WERI-Rb-1 (cell line): Measurements from ENCODE around the gene CATSPER3.

ENCODE experiments used
- DNase-seq: peaks from one replicate; pipeline ENCODE4 v3.0.0-alpha.2; 2020
- H3K27ac ChIP-seq: fragments of 250-450 bp; sonication (Bioruptor Pico); 2 replicates; pipeline ENCODE4 v1.5.1; 2020; ENCODE audit warnings: mild to moderate bottlenecking, moderate library complexity
- H3K27me3 ChIP-seq: fragments of 250-450 bp; sonication (Bioruptor Pico); 2 replicates; pipeline ENCODE4 v1.5.1; 2021; ENCODE audit warnings: mild to moderate bottlenecking, low read depth, moderate library complexity; ENCODE audit not compliant: insufficient read depth, severe bottlenecking
- H3K36me3 ChIP-seq: fragments of 250-450 bp; sonication (Bioruptor Pico); 2 replicates; pipeline ENCODE4 v1.5.1; 2020; ENCODE audit warnings: mild to moderate bottlenecking, moderate library complexity
- H3K4me3 ChIP-seq: 2 replicates; pipeline ENCODE4 v1.5.1; 2011; ENCODE audit warnings: low read depth, mild to moderate bottlenecking, control low read depth, low read length
- H3K9me3 ChIP-seq: fragments of 250-450 bp; sonication (Bioruptor Pico); 2 replicates; pipeline ENCODE4 v1.5.1; 2021; ENCODE audit warnings: mild to moderate bottlenecking, moderate library complexity; ENCODE audit not compliant: severe bottlenecking
- CTCF ChIP-seq: IDR thresholded peaks from 2 replicates; pipeline ENCODE4 v1.5.1; 2011; ENCODE audit warnings: low read depth, mild to moderate bottlenecking, control low read depth, inconsistent platforms, low read length

CATSPER3 gene

GRCh38 chr5:135034963-135035677, 67.4 kb downstream of the CATSPER3 start:
- Histone ChIP-seq H3K4me3 (peak overlapping the region; percentile 54), H3K36me3 (peaks cover 11% of the 10 kb centered on the region), H3K27ac (peak overlapping the region; percentile 98), H3K9me3 (no peaks in the 10 kb centered on the region), H3K27me3 (no peaks in the 10 kb centered on the region)
- TF ChIP-seq CTCF, result no peak
- no peak for DNase-seq

- Histone ChIP-seq H3K9me3 (no peaks in the 10 kb centered on the region), H3K27me3 (no peaks in the 10 kb centered on the region), H3K36me3 (peaks cover 6% of the 10 kb centered on the region), H3K27ac (peak overlapping the region; percentile 98; the same call in 1 of the 2 replicates), H3K4me3 (no peak overlapping the region)
- TF ChIP-seq CTCF, result no peak
- DNase-seq, result no peak
Measured at GRCh38 chr5:135035678-135036030, 67.9 kb downstream of the CATSPER3 start.

GRCh38 chr5:135036405-135036804, 68.7 kb downstream of the CATSPER3 start:
- H3K4me3 ChIP-seq, result no peak overlapping the region
- no peaks in the 10 kb centered on the region for H3K27me3 ChIP-seq
- H3K9me3 ChIP-seq, result no peaks in the 10 kb centered on the region
- no peak for TF ChIP-seq CTCF
- no peak overlapping the region for H3K27ac ChIP-seq
- no peak for DNase-seq
- no peaks in the 10 kb centered on the region; the same call in none of the 2 replicates for H3K36me3 ChIP-seq

- Histone ChIP-seq H3K27me3 (no peaks in the 10 kb centered on the region), H3K9me3 (no peaks in the 10 kb centered on the region), H3K36me3 (no peaks in the 10 kb centered on the region; the same call in 1 of the 2 replicates), H3K4me3 (no peak overlapping the region), H3K27ac (no peak overlapping the region)
- no peak for DNase-seq
- no peak for TF ChIP-seq CTCF
Measured at GRCh38 chr5:135037519-135038204, 70.0 kb downstream of the CATSPER3 start.

GRCh38 chr5:135038205-135038812, 70.6 kb downstream of the CATSPER3 start:
- Histone ChIP-seq H3K27me3 (no peaks in the 10 kb centered on the region), H3K27ac (no peak overlapping the region), H3K9me3 (no peaks in the 10 kb centered on the region), H3K4me3 (no peak overlapping the region), H3K36me3 (no peaks in the 10 kb centered on the region; the same call in 1 of the 2 replicates)
- DNase-seq, result no peak
- TF ChIP-seq CTCF, result no peak
